Measurements from ENCODE around the gene ACADM. TPM values are rescaled to one million over a fixed set of nuclear protein-coding genes. Genes with fewer than 3 reads are reported as not detected.

The ACADM gene
- total and polyA plus RNA-seq, 2 of the 13 experiments (the other 11 are each of a cell fraction or from before 2014, with no cell fraction given), result 43.7 to 92.2 TPM

DNA sequence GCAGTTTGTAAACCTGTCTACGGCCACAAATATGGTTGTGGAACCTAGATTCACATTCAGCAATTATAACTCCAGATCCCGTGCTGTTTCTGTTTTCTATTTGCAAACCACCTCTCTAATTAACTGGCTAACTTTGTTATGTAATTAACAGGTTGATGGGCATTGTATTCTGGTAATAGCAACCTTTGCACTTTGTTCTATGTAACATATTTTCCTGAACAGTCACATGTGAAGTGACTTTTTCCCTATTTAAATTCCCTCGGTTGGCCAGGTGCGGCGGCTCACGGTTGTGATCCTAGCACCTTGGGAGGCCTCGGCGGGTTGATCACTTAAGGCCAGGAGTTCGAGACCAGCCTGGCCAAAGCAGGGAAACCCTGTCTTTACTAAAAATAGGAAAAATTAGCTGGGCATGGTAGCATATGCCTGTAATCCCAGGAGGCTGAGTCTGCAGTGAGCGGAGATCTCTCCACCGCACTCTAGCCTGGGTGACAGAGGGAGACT is 1.4 kb downstream of the ACADM start (continued):
- TF ChIP-seq, protein P1, sequence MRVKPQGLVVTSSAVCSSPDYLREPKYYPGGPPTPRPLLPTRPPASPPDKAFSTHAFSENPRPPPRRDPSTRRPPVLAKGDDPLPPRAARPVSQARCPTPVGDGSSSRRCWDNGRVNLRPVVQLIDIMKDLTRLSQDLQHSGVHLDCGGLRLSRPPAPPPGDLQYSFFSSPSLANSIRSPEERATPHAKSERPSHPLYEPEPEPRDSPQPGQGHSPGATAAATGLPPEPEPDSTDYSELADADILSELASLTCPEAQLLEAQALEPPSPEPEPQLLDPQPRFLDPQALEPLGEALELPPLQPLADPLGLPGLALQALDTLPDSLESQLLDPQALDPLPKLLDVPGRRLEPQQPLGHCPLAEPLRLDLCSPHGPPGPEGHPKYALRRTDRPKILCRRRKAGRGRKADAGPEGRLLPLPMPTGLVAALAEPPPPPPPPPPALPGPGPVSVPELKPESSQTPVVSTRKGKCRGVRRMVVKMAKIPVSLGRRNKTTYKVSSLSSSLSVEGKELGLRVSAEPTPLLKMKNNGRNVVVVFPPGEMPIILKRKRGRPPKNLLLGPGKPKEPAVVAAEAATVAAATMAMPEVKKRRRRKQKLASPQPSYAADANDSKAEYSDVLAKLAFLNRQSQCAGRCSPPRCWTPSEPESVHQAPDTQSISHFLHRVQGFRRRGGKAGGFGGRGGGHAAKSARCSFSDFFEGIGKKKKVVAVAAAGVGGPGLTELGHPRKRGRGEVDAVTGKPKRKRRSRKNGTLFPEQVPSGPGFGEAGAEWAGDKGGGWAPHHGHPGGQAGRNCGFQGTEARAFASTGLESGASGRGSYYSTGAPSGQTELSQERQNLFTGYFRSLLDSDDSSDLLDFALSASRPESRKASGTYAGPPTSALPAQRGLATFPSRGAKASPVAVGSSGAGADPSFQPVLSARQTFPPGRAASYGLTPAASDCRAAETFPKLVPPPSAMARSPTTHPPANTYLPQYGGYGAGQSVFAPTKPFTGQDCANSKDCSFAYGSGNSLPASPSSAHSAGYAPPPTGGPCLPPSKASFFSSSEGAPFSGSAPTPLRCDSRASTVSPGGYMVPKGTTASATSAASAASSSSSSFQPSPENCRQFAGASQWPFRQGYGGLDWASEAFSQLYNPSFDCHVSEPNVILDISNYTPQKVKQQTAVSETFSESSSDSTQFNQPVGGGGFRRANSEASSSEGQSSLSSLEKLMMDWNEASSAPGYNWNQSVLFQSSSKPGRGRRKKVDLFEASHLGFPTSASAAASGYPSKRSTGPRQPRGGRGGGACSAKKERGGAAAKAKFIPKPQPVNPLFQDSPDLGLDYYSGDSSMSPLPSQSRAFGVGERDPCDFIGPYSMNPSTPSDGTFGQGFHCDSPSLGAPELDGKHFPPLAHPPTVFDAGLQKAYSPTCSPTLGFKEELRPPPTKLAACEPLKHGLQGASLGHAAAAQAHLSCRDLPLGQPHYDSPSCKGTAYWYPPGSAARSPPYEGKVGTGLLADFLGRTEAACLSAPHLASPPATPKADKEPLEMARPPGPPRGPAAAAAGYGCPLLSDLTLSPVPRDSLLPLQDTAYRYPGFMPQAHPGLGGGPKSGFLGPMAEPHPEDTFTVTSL (CRISPR knock-in tag; IDR thresholded peaks at IDR 0.05; ENCODE audit: borderline replicate concordance), result no peak; the same call in 1 of the 2 replicates
- TF ChIP-seq SOX5 (CRISPR knock-in tag; IDR thresholded peaks at IDR 0.05; ENCODE audit: borderline replicate concordance), result peak; percentile 94
- no peak for TF ChIP-seq ZNF260 (CRISPR knock-in tag; IDR thresholded peaks at IDR 0.05; ENCODE audit: borderline replicate concordance, low read depth)
- TF ChIP-seq, protein P2, sequence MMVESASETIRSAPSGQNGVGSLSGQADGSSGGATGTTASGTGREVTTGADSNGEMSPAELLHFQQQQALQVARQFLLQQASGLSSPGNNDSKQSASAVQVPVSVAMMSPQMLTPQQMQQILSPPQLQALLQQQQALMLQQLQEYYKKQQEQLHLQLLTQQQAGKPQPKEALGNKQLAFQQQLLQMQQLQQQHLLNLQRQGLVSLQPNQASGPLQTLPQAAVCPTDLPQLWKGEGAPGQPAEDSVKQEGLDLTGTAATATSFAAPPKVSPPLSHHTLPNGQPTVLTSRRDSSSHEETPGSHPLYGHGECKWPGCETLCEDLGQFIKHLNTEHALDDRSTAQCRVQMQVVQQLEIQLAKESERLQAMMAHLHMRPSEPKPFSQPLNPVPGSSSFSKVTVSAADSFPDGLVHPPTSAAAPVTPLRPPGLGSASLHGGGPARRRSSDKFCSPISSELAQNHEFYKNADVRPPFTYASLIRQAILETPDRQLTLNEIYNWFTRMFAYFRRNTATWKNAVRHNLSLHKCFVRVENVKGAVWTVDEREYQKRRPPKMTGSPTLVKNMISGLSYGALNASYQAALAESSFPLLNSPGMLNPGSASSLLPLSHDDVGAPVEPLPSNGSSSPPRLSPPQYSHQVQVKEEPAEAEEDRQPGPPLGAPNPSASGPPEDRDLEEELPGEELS (CRISPR knock-in tag; IDR thresholded peaks at IDR 0.05), result peak; percentile 29; the same call in 1 of the 2 replicates
- no peak for TF ChIP-seq ZNF446 (CRISPR knock-in tag; IDR thresholded peaks at IDR 0.05)
- TF ChIP-seq, protein P3, sequence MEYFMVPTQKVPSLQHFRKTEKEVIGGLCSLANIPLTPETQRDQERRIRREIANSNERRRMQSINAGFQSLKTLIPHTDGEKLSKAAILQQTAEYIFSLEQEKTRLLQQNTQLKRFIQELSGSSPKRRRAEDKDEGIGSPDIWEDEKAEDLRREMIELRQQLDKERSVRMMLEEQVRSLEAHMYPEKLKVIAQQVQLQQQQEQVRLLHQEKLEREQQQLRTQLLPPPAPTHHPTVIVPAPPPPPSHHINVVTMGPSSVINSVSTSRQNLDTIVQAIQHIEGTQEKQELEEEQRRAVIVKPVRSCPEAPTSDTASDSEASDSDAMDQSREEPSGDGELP (IDR thresholded peaks at IDR 0.05; ENCODE audit: borderline replicate concordance, low read depth), result peak; percentile 54; the same call in 1 of the 2 replicates
- TF ChIP-seq, protein P4, sequence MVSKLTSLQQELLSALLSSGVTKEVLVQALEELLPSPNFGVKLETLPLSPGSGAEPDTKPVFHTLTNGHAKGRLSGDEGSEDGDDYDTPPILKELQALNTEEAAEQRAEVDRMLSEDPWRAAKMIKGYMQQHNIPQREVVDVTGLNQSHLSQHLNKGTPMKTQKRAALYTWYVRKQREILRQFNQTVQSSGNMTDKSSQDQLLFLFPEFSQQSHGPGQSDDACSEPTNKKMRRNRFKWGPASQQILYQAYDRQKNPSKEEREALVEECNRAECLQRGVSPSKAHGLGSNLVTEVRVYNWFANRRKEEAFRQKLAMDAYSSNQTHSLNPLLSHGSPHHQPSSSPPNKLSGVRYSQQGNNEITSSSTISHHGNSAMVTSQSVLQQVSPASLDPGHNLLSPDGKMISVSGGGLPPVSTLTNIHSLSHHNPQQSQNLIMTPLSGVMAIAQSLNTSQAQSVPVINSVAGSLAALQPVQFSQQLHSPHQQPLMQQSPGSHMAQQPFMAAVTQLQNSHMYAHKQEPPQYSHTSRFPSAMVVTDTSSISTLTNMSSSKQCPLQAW (CRISPR knock-in tag; IDR thresholded peaks at IDR 0.05), result peak; percentile 55; the same call in 1 of the 2 replicates
- TF ChIP-seq, protein P5, sequence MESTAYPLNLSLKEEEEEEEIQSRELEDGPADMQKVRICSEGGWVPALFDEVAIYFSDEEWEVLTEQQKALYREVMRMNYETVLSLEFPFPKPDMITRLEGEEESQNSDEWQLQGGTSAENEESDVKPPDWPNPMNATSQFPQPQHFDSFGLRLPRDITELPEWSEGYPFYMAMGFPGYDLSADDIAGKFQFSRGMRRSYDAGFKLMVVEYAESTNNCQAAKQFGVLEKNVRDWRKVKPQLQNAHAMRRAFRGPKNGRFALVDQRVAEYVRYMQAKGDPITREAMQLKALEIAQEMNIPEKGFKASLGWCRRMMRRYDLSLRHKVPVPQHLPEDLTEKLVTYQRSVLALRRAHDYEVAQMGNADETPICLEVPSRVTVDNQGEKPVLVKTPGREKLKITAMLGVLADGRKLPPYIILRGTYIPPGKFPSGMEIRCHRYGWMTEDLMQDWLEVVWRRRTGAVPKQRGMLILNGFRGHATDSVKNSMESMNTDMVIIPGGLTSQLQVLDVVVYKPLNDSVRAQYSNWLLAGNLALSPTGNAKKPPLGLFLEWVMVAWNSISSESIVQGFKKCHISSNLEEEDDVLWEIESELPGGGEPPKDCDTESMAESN (CRISPR knock-in tag; conservative IDR thresholded peaks at IDR 0.05), result 0 out of 2 replicates have a peak, but pooled peaks have one; percentile 24
- TF ChIP-seq, protein P6, sequence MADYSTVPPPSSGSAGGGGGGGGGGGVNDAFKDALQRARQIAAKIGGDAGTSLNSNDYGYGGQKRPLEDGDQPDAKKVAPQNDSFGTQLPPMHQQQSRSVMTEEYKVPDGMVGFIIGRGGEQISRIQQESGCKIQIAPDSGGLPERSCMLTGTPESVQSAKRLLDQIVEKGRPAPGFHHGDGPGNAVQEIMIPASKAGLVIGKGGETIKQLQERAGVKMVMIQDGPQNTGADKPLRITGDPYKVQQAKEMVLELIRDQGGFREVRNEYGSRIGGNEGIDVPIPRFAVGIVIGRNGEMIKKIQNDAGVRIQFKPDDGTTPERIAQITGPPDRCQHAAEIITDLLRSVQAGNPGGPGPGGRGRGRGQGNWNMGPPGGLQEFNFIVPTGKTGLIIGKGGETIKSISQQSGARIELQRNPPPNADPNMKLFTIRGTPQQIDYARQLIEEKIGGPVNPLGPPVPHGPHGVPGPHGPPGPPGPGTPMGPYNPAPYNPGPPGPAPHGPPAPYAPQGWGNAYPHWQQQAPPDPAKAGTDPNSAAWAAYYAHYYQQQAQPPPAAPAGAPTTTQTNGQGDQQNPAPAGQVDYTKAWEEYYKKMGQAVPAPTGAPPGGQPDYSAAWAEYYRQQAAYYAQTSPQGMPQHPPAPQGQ (CRISPR knock-in tag; IDR thresholded peaks at IDR 0.05; ENCODE audit: borderline replicate concordance), result no peak
- TF ChIP-seq TRIM24 (CRISPR knock-in tag; IDR thresholded peaks at IDR 0.05), result no peak
- TF ChIP-seq, protein P7, sequence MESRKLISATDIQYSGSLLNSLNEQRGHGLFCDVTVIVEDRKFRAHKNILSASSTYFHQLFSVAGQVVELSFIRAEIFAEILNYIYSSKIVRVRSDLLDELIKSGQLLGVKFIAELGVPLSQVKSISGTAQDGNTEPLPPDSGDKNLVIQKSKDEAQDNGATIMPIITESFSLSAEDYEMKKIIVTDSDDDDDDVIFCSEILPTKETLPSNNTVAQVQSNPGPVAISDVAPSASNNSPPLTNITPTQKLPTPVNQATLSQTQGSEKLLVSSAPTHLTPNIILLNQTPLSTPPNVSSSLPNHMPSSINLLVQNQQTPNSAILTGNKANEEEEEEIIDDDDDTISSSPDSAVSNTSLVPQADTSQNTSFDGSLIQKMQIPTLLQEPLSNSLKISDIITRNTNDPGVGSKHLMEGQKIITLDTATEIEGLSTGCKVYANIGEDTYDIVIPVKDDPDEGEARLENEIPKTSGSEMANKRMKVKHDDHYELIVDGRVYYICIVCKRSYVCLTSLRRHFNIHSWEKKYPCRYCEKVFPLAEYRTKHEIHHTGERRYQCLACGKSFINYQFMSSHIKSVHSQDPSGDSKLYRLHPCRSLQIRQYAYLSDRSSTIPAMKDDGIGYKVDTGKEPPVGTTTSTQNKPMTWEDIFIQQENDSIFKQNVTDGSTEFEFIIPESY (CRISPR knock-in tag; IDR thresholded peaks at IDR 0.05), result no peak
